ENCODE measurements around the gene ALG9.
"Not testable (repeated sequence)": the region's sequence is repeated elsewhere in the genome, so short reads cannot be mapped to it uniquely, and the experiment has no call there.

The ALG9 gene

GRCh38 chr11:111792955-111793500, 78.4 kb downstream of the ALG9 start:
- DNase-seq, result no peak

DNA sequence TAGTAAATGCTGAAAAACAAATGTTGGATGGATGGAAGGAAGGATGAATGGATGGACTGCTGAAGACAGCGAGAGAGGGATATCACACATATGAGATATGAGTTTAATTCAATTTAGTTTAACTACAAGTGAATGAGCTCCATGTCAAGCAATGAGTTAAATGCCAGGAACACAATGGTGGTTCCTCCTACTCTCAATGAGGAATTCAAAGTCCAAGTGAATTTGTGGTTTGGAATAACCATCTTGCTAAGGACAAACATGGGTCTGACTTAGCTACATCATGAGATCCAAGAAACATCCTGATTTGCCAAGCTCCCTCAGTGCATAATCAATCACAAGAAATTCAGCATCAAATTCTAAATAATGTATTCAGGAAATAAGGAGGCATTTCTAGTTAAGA, 79.1 kb downstream of the ALG9 start:
- no peak for DNase-seq

DNA sequence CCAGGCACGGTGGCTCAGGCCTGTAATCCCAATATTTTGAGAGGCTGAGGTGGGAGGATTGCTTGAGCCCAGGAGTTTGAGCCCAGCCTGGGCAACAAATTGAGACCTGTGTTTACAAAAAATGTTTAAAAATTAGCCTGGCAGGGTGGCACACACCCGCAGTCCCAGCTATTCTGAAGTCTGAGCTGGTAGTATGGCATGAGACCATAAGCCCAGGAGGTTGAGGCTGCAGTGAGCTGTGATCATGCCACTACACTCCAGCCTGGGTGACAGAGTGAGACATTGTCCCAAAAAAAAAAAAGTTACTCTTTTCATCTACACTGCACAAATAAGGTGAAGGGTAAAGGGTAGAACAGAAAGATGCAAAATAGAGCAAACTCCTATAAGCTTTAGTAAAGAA, 82.9 kb downstream of the ALG9 start:
- no peak for DNase-seq

DNA sequence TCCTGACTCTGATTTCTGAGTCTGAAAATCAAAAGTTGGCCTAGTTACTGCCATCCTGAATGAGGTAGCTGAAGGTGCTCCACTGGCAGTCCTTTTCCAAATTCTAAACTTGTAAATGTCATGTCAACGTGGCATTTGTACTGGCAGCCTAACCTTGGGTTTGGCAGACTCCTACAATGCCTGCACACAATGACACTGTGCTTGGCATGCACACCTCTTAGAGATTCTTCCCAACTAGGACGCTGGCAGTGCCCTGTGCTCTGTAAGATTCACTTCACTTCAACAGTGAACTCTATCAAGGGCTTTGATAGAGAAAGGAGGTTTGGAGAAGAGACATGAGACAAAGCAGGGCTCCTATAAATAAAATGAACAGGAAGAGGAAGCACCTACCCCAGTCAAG, 83.3 kb downstream of the ALG9 start:
- DNase-seq, result no peak

- DNase-seq, result no peak
These were observed 85.4 kb downstream of the ALG9 start for GRCh38 chr11:111785886-111786412.

DNA sequence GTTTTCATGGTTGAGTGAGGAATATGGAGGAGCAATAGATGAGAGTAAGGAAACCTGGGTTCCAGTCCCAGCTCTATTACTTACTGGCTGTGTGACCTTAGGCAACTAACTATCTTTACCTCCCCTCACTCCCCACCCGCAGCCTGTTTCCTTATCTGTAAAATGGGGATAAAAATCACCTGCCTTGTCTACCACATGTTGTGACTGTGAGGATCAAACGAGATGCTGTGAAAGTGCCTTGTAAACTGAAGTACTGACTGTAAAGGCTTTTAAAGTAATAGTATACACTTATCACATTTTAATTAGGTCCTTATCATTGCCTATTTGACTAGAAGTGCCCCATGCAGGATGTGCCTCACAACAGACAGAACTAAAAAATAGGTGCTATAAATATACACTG, 86.3 kb downstream of the ALG9 start:
- no peak for DNase-seq

GRCh38 chr11:111784311-111784710, 87.1 kb downstream of the ALG9 start:
- not testable (repeated sequence) for DNase-seq

DNA sequence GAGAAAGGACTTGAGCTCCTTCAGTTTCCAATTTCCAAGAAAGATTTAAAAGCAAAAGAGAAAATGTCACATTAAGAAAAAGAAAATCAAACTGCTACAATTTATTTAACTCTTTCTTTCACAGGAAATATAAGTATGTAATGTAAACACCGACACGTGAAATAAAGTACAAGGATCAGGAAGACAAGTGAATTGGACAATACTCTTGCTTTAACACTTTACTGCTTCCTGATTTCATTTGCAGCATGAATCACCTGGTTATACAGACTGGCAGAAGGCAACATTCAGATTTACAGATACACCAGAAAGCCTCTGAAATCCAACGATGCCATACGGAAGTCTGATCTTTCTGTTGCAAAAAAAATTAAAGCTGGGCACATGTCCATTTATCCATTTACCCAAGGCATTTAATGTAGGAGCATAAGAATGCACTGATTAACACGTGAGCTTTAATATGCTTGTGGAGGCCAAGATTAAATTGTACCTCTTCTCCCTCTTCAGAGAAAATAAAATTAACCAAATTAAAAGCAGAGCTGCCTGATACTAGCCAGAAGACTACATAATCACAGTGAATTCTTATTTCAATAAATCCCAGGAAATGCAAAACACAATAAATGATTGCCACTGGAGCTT, 89.2 kb downstream of the ALG9 start:
- DNase-seq, result no peak

- no peak for DNase-seq
These were observed 92.3 kb downstream of the ALG9 start for GRCh38 chr11:111779118-111779517.

DNA sequence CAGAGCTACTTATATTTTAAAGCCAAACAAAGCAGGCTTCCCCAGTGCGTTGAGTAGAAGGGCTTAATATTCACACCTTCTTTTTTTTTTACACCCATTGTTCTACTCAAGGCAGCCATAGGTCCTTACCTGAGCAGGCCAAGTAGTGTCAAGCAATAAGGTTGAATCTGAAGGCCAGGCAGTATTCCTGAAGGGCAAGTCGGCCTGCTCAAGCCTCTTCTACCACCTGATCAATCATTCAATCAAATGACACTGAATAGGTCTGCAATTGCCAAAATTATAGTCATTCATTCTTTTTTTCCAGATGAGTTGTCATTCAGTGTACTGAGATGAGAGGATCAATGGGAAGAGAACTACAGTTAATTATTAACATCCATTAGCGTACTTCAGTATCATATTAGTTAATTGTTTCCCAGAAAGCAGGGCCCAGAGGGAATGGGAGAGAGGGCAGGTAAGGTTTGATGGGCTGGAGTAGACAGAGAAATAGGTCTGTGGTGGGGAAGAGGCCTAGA, 93.3 kb downstream of the ALG9 start:
- no peak for DNase-seq

DNA sequence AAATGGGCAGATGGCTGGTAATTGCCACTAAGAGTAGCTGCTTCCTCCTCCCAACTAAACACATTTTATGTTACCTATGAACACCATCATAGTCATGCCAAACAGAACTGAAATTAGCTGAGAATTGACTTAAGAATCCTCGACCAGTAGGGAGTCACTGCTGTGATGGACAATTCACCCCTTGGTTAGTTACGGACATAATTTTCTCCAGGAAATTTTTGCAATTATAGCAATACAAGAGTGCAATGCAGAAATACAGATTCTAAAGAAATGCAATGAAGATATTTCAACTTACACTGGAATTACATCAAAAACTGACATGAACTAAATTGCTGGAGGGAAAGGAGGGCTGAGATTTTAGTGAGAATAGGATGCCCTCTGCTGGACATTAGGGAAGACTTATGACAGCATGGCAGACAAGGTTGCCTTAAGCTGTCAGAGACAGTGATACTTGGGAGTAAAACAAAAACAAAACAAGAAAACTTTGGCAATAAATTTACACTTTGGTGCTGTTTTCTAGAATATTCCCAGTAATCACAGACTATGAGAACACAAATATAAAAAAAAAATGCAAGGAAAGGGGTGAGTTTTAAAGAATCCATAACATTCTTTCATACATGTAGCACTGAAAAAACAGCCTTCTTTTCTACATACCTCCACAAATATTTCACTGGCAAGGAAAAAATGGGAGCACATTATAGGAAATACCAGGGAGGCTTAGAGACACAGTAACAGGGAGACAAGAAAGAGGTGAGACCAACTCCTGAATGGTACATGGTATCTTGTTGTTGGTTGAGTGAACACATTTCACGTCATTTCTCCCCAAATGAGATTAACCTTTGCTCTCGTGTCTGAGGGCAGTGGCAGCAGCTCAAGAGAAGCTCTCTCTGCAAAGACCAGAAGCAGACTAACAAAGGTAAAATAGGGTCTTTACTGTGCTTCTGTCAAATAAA, 94.0 kb downstream of the ALG9 start:
- DNase-seq, result peak; percentile 75

GRCh38 chr11:111776398-111777093, 94.8 kb downstream of the ALG9 start:
- no peak for DNase-seq

GRCh38 chr11:111774955-111775710, 96.2 kb downstream of the ALG9 start:
- no peak for DNase-seq

DNA sequence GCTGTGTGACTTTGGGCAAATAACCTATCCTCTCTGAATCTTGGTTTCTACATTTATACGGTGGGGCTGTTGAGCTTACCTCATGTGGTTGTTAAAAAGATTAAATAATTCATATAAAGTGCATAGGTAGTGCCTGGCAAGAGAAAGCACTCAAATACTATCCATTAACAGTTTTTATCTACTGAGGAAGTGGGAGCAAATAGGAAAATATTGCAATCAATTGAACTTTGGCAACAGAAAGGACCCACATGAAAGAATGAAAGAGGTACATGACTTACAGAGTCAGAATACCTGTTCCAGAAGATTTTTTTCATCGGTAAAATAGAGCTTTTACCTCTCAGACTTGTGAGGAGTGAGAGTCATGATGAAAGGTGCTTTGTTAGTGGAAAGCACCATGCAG, 98.8 kb downstream of the ALG9 start:
- DNase-seq, result no peak

GRCh38 chr11:111771205-111771604, 100.2 kb downstream of the ALG9 start:
- not testable (repeated sequence) for DNase-seq

DNA sequence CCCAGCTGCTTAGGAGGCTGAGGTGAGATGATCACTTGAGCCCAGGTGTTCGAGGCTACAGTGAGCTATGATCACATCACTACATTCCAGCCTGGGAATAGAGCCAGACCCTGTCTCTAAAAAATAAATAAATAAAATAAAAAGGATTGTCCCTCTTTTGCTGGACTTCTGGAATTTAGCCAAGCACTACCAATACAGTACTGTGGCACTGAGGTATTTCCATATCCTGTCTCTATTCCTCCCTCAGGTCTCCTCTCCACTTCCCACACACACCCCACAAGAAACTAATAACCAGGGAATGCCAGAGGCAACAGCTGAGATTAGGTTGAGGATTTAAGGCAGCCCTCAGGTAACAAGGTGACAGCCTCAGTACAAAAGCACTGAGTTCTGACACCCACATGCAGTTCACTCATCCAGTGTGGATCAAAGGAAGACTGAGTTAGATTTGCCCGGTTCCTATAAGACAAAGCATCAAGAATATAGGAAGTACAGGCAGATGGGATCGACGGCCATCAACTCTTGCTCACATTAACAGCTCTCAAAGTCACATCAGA, 100.7 kb downstream of the ALG9 start:
- DNase-seq, result peak; percentile 71

DNA sequence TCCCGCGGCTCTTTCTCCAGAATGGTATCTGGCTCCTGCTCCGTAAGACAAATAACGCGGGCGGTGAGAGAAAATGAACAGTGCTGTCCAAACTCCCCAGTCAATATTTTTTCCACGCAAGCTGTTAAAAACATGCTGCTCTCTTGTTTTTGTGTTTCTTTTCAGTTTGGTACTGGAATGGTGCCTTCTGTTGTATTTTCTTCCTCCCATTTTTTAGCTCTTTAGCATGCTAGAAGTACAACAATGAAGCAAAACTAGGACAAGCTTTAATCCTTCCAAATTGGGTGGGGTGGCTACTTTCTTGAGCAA, 104.6 kb downstream of the ALG9 start:
- DNase-seq, result no peak

GRCh38 chr11:111765984-111766833, 105.2 kb downstream of the ALG9 start, which contains the start of gene PPP2R1B:
PPP2R1B (minus strand) TSS chr11:111766389; CDS start chr11:111766361, 28 bp downstream.
- DNase-seq, result peak; percentile 63

DNA sequence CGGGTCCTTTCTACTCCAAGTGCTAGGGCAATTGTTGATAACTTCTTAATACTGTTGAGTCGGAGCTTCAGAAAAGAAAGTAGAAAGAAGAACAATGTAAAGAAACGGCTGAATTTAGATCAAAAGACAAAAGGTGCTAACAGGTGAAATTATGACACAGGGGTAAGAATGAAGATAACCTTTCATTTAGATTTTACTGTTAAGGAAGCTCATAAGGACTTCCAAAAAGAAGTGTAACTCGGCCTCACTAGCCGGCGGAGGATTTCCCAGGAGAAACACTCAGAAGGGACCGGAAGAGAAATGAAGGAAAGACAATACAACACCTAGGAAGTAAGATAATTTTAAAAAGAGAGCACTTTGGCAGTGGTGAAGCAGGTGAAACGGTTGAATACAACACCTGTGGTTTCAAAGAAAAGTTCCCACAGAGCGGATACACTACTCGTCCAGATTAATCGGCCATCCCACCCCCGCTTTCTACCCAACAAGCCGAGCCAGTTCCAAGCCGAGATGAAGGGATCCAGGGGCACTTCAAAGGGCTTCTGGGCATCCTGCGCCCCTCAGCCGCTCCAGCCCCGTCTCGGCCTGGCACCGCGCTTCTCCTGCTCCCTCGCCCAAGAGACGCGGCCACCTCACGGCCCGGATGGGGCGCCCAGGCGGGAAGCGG, 105.9 kb downstream of the ALG9 start:
- DNase-seq, result no peak

DNA sequence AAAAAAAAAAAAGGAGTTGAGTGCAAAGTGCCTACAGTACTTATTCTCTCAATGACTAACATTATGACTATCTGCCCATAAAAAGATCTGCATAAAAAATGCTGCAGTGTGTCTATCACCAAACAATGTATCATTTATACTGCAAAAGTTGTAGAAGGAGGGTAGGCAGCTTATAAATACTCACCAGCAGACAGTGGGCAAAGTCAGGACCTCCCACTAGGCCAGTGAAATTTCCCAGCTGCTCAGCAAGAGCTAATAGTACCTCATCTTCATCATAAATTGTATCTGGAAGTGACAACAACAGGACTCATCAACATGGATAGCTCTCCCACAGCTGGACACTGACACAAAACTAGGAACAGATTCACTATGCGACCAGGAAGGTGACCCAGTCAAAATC, 106.8 kb downstream of the ALG9 start:
- no peak for DNase-seq
